ENCODE measurements around the gene MBNL1. TPM values are rescaled to one million over a fixed set of nuclear protein-coding genes. Genes with fewer than 3 reads are reported as not detected.

The MBNL1 gene
- total RNA-seq, 1 experiment from 2014 or later: 200 TPM

DNA sequence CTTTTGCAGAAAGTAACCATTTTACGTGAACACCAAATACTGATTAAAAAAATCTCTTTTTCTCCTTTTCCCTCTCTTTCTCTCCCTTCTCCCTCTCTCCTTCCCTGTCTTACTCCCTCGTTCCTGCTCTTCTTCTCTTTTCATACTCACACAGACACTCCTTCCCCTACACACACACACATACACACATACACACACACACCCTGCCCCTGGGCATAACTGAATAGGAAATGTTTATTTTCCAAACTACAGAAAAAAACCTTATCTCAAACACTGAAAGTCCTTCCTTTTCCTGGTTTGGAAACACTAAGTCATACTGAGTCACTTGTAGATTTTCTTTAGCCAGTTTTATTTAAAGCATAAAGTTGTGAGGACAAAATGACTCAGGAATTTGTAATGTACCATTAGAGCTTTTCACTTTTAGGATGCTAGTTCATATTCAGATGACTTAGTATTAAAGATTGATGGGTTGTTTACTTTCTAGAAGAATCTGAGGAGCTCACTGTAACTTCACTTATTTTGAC, 62.4 kb downstream of the MBNL1 start (continued):
- no peak for TF ChIP-seq YY1 (IDR thresholded peaks at IDR 0.05; ENCODE audit: extremely low read depth, insufficient replicate concordance, low read depth, low read length)
- TF ChIP-seq ZNF274 (IDR thresholded peaks at IDR 0.05; ENCODE audit: low read depth, low read length): no peak

DNA sequence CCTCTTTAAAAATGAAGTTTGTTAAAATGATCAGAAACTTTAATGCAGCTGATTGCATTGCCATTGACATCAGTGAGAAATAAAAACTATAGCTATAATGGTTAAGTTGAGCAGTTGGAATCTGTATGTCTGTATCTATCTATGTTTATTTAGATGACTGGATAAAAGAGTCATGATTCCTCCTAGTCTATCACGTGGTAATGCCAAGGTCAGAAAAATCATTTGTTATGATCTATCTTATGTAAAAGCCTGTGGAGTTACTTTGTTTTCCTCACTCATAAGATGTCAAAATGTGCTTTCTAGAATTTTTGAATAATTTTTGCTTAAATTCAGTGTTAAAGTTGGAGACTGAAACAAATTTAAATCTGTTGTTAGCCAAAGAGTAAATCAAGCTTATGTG, 63.3 kb downstream of the MBNL1 start:
- 0 out of 2 replicates have a peak, but pooled peaks cover 6% of the 10 kb centered on the region for H4K20me1 ChIP-seq (ENCODE audit: insufficient read depth)
- H3K27ac ChIP-seq (ENCODE audit: low read depth, low read length): peak overlapping the region; percentile 60; the same call in 1 of the 2 replicates
- ChIA-PET POLR2A (interaction anchor here (1.2 kb wide), 1 partner anchor 63 kb away, joined by 5 read pairs; the partner anchor contains the start of gene MBNL1), RAD21 (ENCODE audit: low non-redundant PET in 1 of 2, low total read pairs in 2 of 2, uncharacterized antibody in 2 of 2, unreplicated experiment in 2 of 2) (no interaction called here), CTCF (interaction anchor here (1.5 kb wide), 1 partner anchor 306 kb away, joined by 3 read pairs; no protein-coding TSS in a partner anchor)
- no peak for DNase-seq (ENCODE audit: low read depth, low spot score)
- peaks cover 99% of the 10 kb centered on the region for H3K79me2 ChIP-seq (ENCODE audit: insufficient read depth, low read length)
- no peaks in the 10 kb centered on the region for H3K9me3 ChIP-seq (ENCODE audit: control insufficient read depth in 1 of 2, insufficient read depth in 1 of 2, low read depth in 1 of 2, low read length in 2 of 2)
- peak overlapping the region; percentile 60; the same call in 1 of the 2 replicates for H3K4me2 ChIP-seq (ENCODE audit: low read length)
- no peak overlapping the region for H3K4me3 ChIP-seq (replicated peaks in 1 of 2; ENCODE audit: low read depth in 1 of 2, low read length in 2 of 2)
- no peak for TF ChIP-seq CBX3 (IDR thresholded peaks at IDR 0.05; ENCODE audit: low read depth)
- no peak overlapping the region for H3K9ac ChIP-seq (ENCODE audit: low read length)
- intact Hi-C loops (cut with micrococcal nuclease): no loop called here
- ATAC-seq: no peak
- no peaks in the 10 kb centered on the region for H3K27me3 ChIP-seq (ENCODE audit: insufficient read depth, low read length)
- BruUV-seq (replicated peaks): no TSS peak
- H2AFZ ChIP-seq (ENCODE audit: low read depth, low read length, poor library complexity, severe bottlenecking): no peak overlapping the region
- no peaks in the 10 kb centered on the region for H3K9me2 ChIP-seq (ENCODE audit: insufficient read depth)
- H3K4me1 ChIP-seq (ENCODE audit: control insufficient read depth in 1 of 2, insufficient read depth in 2 of 2, low read length in 2 of 2): peaks cover 50 to 51% of the 10 kb centered on the region in 2 experiments
- H3K36me3 ChIP-seq (ENCODE audit: control insufficient read depth in 1 of 2, insufficient read depth in 2 of 2, low read length in 2 of 2): 0 out of 4 replicates have a peak, but pooled peaks cover 0 to 3% of the 10 kb centered on the region in 2 experiments

DNA sequence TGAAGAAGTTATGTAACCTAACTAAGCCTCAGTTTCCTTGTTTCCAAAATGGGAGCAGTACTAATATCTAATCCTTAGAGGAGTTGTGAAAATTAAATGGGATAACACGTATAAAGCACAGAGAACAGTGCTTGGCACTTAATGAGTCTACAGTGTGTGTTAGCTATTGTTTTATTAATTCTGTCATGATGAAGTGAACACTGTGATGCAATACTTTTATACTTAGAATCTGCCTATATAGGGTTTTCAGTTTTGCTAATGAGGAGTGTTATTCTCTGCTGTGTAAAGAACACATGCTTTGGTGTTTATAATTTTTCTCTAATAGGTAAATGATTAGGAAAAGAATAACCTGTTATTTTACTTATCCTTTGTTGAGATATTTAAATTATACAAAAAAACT, 65.2 kb downstream of the MBNL1 start:
- Histone ChIP-seq H4K20me1 (ENCODE audit: insufficient read depth) (0 out of 2 replicates have a peak, but pooled peaks cover 4% of the 10 kb centered on the region), H3K36me3 (ENCODE audit: control insufficient read depth in 1 of 2, insufficient read depth in 2 of 2, low read length in 2 of 2) (0 out of 4 replicates have a peak, but pooled peaks cover 0 to 3% of the 10 kb centered on the region in 2 experiments), H3K27ac (ENCODE audit: low read depth, low read length) (no peak overlapping the region), H3K9ac (ENCODE audit: low read length) (no peak overlapping the region), H3K27me3 (ENCODE audit: insufficient read depth, low read length) (no peaks in the 10 kb centered on the region), H3K4me1 (ENCODE audit: control insufficient read depth in 1 of 2, insufficient read depth in 2 of 2, low read length in 2 of 2) (peaks cover 31 to 32% of the 10 kb centered on the region in 2 experiments), H3K9me3 (ENCODE audit: control insufficient read depth in 1 of 2, insufficient read depth in 1 of 2, low read depth in 1 of 2, low read length in 2 of 2) (no peaks in the 10 kb centered on the region), H3K79me2 (ENCODE audit: insufficient read depth, low read length) (peaks cover 95% of the 10 kb centered on the region), H3K4me3 (replicated peaks in 1 of 2; ENCODE audit: low read depth in 1 of 2, low read length in 2 of 2) (no peak overlapping the region), H3K4me2 (ENCODE audit: low read length) (no peak overlapping the region), H3K9me2 (ENCODE audit: insufficient read depth) (no peaks in the 10 kb centered on the region), H2AFZ (ENCODE audit: low read depth, low read length, poor library complexity, severe bottlenecking) (no peak overlapping the region)
- intact Hi-C loops (cut with micrococcal nuclease): no loop called here
- no peak for DNase-seq (ENCODE audit: low read depth, low spot score)
- ChIA-PET CTCF (no interaction called here), RAD21 (ENCODE audit: low non-redundant PET in 1 of 2, low total read pairs in 2 of 2, uncharacterized antibody in 2 of 2, unreplicated experiment in 2 of 2) (no interaction called here), POLR2A (no interaction called here)
- BruUV-seq (replicated peaks): no TSS peak
- ATAC-seq: no peak
- TF ChIP-seq ZFX (IDR thresholded peaks at IDR 0.05): no peak
- TF ChIP-seq POLR2AphosphoS5 (IDR thresholded peaks at IDR 0.05; ENCODE audit: low read depth, low read length): no peak
- TF ChIP-seq ELF1 (IDR thresholded peaks at IDR 0.05; ENCODE audit: borderline replicate concordance, low read depth): no peak
- no peak for TF ChIP-seq SRF (IDR thresholded peaks at IDR 0.05; ENCODE audit: low read depth)
- TF ChIP-seq ZNF274 (IDR thresholded peaks at IDR 0.05; ENCODE audit: low read depth, low read length): no peak
- no peak for TF ChIP-seq FOSL1 (IDR thresholded peaks at IDR 0.05; ENCODE audit: low read depth)
- TF ChIP-seq TCF7L2 (IDR thresholded peaks at IDR 0.05; ENCODE audit: borderline replicate concordance, extremely low read depth, insufficient read depth, insufficient read length): no peak
- TF ChIP-seq, protein P1, sequence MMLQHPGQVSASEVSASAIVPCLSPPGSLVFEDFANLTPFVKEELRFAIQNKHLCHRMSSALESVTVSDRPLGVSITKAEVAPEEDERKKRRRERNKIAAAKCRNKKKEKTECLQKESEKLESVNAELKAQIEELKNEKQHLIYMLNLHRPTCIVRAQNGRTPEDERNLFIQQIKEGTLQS (IDR thresholded peaks at IDR 0.05): no peak
- no peak for TF ChIP-seq EGR1 (IDR thresholded peaks at IDR 0.05; ENCODE audit: low read depth)
- TF ChIP-seq, protein P2, sequence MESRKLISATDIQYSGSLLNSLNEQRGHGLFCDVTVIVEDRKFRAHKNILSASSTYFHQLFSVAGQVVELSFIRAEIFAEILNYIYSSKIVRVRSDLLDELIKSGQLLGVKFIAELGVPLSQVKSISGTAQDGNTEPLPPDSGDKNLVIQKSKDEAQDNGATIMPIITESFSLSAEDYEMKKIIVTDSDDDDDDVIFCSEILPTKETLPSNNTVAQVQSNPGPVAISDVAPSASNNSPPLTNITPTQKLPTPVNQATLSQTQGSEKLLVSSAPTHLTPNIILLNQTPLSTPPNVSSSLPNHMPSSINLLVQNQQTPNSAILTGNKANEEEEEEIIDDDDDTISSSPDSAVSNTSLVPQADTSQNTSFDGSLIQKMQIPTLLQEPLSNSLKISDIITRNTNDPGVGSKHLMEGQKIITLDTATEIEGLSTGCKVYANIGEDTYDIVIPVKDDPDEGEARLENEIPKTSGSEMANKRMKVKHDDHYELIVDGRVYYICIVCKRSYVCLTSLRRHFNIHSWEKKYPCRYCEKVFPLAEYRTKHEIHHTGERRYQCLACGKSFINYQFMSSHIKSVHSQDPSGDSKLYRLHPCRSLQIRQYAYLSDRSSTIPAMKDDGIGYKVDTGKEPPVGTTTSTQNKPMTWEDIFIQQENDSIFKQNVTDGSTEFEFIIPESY (IDR thresholded peaks at IDR 0.05; ENCODE audit: extremely low read depth, insufficient replicate concordance, low read length): no peak
- TF ChIP-seq, protein P3, sequence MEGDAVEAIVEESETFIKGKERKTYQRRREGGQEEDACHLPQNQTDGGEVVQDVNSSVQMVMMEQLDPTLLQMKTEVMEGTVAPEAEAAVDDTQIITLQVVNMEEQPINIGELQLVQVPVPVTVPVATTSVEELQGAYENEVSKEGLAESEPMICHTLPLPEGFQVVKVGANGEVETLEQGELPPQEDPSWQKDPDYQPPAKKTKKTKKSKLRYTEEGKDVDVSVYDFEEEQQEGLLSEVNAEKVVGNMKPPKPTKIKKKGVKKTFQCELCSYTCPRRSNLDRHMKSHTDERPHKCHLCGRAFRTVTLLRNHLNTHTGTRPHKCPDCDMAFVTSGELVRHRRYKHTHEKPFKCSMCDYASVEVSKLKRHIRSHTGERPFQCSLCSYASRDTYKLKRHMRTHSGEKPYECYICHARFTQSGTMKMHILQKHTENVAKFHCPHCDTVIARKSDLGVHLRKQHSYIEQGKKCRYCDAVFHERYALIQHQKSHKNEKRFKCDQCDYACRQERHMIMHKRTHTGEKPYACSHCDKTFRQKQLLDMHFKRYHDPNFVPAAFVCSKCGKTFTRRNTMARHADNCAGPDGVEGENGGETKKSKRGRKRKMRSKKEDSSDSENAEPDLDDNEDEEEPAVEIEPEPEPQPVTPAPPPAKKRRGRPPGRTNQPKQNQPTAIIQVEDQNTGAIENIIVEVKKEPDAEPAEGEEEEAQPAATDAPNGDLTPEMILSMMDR (IDR thresholded peaks at IDR 0.05 in 2 of 3, conservative IDR thresholded peaks at IDR 0.05 in 1 of 3; ENCODE audit: borderline replicate concordance in 1 of 3, insufficient read depth in 1 of 3, low read depth in 2 of 3, low read length in 2 of 3): no peak
